Stimulated activated naive CD8-positive, alpha-beta T cell treated with anti-CD3 and anti-CD28 coated beads, Interleukin-15, Interleukin-2, amounts not matched to agents 100 U/mL and 50 U/mL, for 24 hours (primary cell): ENCODE measurements around the gene HHEX.

Experiments
- ATAC-seq: fragments of 150-1000 bp; cut with Tn5 transposase; one replicate; pipeline ENCODE4 v1.10.0; 2021
- DNase-seq: peaks from one replicate; pipeline ENCODE4 v3.0.0; 2021

HHEX gene

DNA sequence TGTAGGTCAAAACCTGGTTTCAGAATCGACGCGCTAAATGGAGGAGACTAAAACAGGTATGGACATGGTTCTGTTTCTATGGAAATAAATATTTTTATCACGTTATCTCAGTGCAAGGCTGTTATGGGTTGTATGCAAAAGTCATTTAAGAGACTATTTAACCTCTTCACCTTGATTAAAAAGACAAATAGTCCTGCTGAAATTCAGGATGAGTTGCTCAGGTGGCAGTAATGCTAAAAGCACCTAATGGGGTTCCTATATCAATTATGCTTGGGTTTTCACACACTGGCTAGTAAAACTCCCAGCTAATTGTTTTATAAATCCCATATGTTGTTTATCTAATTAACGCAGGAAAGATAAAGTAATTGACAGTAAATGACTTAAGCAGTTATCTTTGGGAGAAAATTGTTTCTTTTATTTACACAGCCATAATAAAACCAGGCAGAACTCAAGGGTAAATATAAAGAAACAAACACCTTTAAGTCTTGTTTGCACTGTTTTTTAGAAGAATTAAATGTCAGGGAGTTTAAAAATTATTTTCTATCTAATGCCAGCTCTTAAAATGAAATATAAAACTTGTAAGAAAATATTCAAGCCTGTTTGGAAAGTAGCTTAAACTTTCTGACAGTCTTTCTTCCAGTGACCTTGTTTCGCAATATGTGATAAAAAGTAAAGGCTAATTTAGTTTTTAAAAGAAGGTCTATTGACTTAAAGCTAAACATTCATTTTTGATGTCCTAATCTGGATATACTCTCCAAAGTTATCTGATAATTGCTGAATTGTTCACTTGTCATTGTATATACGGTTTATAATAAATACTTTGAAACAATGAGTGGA, 3.2 kb downstream of the HHEX start:
- DNase-seq (no peak), ATAC-seq (no peak)

DNA sequence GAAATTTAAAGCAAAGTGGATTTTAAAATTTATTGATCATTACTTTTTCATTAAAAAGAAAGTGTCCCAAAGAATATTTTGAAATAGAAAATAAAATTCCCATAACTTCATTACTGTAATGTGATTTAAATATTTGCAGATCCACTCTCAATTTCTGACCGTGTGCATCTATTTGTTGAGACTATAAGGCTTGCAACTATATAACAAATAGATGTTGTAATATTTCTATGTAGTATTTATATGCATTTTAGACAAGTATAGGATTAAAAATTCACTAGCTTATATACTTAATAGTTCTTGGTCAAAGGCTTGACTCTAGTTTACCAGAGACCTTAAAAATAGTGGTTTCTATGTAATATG, 3.8 kb downstream of the HHEX start:
- no peak for DNase-seq
- ATAC-seq: no peak

DNA sequence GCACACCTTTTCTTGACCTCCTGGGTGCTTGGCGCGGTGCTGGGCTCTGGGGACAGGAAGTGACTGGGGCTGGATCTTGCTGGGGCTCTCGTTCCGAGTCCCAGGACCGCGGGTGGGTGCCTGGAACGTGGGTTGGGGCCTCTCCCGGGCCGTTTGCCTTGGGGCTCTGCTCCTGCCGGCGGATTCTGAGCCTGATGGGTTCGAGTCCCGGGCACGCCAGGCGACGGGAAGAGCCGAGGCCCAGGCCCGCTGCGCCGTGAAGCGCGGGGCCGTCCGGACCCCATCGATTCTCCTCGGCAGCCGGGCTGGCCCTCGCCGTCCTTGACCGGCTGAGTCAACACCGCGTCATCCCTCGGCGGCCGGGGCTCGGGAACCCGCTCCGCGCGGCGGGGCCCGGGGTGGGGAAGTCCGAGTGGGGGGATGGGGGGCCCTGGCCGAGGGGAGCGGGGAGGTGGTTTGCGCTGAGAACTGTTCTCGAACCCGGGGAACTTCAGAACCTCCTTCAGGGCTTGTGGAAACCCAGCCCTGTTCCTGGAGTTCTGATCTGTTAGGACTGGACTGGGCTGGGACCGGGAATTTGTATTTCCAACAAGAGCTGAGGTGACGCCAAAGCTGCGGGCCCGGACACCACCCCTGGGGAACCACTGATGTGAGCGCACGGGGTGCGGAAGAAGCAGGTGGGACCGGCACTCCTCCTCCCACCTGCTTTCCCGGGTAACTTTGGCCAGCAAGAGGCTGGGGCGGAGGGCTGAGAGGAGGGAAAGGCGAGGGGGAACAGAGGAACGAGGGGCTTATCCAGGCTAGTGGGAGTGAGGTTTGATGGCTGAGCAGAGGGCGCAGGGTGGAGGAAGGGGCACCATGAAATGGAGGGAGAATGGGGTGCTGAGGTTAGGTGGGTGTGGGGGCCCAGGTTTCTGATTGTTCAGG, 6.2 kb downstream of the HHEX start:
- no peak for ATAC-seq
- DNase-seq: no peak

DNA sequence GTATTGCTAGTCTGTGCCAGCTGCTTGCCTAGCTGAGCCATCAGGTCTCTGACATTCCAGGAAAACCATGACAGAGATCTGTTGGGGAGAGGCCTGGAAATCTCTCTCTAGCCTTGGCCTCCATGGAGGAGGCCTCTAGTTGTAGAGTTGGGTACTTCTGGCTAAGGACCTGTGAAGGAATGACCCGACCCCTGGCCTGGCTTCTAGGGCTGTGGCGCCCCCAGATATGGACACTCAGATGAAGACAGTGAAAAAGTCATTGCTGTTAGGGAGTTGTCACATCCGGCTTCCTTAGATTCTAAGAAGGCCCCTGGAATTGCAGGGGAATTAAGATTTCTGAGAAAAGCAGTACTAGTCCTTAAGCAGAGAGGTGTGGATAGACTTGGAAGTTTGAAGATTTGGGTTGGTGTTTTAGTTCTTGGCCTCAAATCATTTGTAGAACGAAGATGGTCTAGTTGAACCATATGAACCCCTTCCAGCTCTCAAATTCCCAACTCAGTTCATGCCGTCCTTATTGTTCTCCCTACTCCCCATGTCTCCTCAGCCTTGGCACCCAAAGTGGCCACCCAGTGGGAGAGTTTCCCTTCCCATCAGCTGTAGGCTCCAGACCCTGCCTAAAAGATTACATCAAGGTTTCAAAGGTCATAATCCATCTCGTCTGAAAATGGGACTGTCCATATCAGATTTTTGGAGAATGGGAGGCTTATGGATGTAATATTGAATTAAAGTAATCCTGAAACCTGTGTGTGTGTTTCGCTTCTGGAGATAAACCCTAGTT, 7.0 kb downstream of the HHEX start:
- no peak for DNase-seq
- ATAC-seq: no peak

DNA sequence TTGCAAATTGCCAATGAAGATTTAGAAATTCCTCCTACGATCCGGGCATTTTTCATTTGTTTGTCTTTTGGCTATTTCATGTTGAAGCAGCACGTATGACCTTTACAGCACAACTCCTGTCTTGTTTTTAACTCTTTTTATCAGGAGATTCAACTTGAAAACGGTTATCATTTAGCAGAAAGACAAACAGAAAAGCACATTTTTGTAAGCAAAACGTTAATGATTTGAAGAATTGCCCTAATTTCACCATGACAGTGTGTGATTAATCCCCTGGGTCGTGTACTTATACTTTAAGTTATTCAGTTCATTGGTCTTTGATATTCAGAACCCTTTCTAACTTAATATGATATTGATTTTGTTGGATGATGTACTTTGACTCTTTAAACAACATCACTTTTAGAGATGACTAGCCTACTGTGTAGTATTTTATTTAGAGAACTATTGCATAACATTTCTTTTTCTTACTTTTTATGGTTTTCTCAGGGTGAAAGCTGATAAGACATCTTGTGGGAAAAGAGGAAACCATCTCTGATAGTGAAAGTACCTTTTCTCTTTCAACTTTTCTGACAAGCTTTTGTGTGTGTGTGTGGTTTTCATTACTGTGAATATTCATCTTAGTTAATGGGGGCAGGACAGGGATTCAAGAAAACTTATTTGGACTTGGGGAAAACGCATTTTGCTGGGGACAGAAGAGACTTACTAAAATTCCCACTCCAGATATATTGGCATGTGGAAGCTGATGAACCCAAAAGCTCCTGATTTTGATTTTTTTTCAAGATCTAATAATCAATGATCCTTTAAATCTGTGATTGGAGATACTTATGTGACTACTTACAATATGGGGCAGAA, 8.1 kb downstream of the HHEX start:
- no peak for ATAC-seq
- DNase-seq: no peak

DNA sequence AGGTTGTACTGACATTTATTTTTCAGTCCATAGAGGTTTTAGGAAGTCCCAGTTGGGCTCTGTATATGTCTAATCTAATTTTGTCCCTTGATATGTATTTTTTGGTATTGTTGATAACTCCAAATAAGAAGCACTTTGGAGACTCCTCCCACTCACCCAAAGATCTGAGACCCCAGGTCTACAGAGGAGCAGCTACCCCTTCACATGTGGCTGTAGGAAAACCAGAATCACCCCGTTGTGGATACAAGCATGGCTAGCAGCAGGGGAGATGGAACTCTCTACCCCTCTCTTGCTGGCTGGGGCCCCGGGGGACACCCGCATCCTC, 9.4 kb downstream of the HHEX start:
- DNase-seq (no peak), ATAC-seq (no peak)

DNA sequence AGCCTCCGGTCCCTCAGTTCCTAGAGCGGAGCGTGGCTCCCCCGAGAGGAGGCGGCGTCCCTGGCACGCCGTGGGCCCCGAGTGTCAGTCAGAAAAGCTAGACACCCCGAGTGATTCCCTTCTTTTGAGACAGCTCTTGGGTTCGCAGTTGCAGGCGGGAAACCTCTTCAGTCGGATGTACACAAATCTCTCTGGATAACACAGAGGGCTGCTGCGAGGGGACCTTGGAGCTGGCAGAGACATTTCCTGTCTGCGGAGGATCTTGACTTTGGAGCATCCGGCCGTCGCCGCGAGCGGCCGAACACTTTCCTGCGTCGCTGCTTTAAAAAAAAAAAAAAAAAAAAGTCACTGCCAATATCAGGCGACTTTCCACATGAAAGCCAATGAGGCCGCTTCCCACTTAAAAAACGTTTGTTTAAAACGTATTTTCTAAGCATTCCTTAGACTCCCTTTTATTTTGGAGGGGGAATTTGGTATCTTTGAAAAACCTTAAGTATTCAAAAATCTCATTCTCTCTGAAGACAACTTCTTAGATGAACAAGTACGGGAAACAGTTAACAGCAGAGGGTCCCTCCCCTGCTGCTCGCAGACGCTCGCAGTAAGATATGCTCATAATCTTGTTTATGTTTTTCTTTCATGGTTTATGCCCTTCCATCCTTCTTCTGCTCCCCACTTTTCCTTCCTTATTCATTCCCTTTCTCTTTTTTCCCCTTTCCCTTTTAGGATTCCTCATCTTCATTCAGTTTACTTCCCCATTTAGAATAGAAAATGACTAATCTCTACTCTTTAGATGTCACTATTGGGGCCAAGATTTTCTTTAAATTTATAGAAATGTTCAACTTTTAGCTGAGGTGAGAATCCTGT, 10.0 kb downstream of the HHEX start:
- peak; percentile 64 for ATAC-seq
- peak; percentile 39 for DNase-seq

DNA sequence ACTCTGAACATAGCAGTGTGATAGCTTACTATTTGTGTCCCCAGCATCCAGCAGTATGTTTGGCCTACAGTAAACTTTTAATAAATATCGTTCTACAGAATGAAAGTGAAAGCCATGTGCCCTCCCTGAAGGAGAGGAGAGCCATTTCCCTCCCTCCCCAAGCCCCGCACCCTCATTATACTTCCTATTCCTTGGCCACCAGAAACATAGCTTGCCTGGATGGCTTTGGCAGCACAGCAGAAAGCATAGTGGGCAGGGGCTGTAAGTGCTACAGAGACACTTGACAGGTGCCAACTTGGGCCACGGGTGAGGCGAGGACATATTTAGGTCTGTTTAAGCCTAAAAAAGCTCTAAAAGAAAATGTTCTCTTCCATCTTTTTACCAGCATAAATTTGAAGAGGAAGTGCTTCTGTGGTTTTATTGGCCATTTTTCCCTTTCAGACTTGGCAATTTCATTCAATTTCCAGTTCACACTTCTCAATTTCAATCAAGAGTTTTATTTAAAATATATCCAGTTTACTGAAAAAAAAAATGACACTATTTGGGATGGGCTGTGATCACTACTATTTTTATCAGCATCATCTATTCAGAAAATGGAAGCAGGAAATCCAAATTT, 12.7 kb downstream of the HHEX start:
- ATAC-seq (no peak), DNase-seq (no peak)

DNA sequence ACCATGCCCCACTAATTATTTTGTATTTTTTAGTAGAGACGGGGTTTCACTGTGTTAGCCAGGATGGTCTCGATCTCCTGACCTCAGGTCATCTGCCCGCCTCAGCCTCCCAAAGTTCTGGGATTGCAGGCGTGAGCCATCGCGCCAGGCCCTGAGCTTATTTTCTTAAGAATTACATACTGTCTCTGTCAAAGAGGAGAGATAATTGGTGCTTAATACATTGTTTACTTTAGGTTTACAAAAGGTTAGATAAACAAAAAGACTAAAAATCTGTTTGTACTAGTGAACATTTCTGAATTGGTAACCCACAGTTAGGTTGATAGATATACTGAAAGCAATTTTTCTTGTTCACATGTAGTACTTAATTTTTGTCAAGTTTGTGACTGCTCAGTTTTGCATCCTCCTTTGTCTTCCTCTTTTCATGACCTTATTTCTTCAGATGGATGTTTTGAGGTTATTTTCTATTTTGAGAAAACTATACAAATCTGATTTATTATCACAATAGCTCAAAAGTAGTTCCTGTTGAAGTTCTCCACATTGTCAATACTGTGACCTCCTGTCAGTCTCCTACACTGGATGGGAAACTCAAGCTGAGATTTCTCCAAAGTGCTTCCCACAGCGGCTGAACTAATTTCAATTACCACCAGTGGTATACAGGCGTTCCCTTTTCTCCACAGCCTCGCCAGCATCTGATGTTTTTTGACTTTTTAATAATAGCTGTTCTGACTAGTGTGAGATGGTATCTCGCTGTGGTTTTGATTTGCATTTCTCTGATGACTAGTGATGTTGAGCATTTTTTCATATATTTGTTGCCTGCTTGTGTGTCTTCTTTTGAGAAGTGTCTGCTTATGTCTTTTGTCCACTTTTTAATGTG, 22.5 kb downstream of the HHEX start:
- ATAC-seq: no peak
- no peak for DNase-seq

DNA sequence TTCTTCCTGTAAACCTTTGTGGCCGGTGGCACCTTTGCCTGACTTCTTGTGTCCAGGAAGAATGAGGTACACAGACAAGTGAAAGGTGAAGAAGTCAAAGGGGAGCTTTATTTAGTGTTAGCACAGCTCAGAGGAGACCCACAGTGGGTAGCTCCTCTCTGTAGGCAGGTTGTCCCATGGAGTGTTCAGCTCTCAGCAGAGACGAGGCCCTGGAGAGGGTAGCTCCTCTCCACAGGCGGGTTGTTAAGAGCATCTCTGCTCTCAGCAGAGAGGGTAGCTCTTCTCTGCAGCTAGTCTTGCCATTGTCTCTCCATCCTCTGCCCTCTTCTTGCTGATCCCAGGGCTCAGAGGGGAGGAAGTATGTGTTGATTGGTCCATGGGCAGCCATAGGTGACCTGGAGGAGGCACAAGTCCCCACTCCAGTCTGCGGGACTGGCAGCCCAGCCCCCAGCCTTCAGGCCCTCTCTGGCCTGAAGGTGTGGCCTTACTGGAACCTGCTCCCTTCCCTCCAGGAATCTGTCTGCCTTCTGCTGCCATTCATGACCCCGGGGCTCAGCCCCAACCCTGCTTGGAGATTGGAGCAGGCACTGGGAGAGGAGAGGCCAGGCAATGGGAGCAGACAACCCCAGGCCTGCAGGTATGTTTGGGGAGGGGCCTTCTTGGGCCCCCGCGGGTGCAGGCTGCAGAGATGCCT, 24.5 kb downstream of the HHEX start:
- no peak for ATAC-seq

DNA sequence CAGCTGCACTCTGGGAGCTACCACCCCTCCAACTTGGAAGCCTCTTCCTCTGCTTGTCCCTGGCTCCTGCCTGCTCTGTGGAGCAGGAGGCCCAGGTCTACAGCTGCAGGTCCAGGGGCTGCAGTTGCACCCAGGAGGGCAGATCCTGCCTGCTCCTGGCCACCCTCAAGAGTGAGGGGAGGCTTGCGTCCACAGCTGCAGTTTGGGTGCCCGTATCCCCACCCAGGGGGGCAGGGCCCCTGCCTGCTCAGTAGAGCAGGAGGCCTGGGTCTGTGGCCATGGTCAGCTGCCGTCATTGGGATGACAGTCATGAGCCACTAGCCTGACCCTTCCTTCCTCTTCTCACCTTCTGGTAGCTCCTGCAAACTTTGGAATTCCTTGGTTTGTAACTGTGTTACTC, 25.1 kb downstream of the HHEX start:
- ATAC-seq: no peak
- DNase-seq: no peak

More for the DNA sequence above, 24.5 kb downstream of the HHEX start:
- DNase-seq: no peak

DNA sequence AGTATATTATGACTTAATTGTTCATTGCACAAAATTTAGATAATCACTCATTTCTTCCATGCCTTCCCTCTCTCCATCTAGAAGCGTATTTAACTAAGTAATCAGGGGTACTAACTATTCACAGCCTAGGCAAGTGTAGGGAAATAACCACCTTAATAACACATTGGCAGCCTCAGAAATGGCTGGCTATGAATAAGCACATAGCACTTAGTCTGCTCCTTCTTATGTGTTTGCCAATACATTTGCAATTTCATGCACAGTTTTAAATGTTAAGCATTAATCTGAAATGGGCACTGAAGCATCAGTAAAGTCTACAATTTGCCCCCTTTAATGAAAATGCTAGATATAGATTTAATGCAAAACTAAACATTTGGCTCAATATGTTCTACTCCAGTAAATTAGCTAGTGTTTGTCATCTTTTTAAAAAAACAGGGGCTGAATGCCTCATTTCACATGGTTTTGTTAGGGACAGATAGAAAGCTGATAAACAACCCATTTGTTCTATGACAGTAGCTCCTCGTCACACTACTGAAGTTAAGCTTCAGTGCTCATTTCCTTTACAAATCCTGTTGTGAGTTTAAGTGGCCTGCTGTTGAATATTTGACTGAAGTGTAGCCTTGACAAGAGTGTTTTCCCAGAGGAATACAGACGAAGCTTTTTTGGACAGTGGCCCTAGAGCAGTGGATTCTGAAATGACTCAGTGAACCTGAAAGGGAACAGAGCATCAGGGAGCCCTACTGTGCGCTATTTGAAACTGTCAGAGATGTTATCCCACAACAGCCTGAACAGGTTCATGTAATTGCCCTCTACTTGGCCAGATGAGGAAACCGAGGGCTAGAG, 30.5 kb downstream of the HHEX start:
- ATAC-seq (no peak), DNase-seq (no peak)

DNA sequence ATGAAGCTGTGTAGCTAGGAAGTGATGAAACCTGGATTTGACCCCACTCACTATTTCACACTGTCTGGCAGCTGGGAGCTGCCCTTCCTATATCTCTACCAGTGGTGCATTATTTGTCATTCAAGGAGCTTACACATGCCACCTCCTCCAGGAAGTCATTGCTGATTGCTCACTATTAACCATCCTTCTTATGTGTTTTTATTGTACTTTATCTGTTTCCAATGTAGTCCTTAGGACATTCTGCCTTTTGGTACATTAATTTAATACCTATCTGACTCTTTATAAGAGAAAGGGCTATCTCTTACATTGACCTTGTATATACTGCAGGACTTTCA, 31.0 kb downstream of the HHEX start:
- ATAC-seq: no peak
- DNase-seq: no peak

DNA sequence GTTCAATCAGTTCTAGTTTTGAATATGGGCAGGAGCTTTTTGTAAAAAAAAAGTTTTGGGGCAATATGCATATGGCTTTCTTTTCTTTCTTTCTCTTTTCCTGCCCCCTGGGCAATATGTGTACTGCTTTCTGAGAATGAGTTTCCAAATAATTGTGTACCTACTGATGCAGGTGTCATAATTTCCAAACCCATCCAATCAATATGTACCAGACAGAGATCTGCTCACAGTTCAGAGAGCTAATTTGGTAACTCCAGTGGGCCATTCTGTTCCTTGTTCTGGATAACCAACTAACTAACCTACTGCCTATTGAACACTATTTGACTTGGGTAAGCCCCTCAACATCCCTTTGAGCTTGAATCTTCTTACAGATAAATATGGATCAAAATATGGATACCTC, 32.6 kb downstream of the HHEX start:
- no peak for ATAC-seq

DNA sequence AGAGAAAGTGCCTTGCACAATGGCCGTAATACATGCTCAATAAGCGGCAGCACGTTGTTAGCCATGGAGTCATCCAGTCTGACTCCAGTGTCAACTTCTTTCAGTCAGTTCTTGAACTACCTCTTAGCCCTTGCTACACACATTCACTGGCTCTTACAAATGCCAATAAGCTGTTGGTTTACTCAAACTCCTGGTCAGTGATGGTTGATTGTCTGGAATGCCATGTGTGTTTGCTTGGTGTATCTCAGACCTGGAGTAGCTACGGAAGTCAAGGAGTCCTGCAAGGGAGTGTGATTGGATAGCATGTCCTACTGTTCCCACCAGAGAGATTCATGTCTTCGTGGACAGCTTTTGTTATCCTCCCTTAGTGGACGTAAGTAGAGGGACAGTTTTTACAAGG, 37.4 kb downstream of the HHEX start:
- DNase-seq: no peak
- ATAC-seq: no peak

More for the DNA sequence above, 32.6 kb downstream of the HHEX start:
- no peak for DNase-seq

DNA sequence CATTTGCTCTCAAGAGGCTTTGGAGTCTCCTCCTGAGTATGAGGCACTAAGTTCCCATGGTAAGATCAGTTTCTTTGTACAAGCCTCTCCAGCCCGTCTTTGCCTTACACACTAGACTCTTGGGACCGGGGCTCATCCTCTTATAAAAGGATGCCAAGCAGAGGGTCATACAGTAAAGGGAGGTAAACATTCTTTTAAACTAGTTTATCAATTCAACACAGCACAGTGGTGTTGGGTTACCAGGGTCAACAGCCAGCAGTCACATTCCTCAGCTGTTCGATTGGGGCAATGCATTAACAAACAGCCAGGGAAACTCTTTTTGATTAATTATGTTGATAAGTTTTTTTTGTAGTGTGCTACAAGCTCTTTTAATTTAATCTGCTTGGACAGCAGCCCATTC, 37.8 kb downstream of the HHEX start:
- ATAC-seq: no peak

DNA sequence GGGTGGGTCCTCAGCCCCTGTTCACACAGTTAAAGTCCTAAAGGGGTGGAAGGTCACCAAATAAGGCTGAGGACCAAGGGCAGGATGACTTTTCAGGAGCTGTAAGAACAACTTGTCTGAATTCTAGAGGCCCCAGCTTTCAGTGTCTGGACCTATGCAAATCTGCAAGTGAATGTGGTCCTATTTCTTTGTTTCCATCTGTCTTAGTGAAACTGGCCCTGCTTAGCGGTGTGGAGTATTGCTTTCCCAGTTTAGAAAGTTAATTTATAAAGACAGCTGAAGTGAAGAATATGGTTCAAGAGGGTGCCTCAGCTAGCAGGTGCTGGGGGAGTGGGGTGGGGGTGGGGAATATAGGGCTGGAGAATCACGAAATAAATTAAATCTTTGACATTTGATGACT, 40.1 kb downstream of the HHEX start:
- ATAC-seq: no peak
- DNase-seq: no peak

More for the DNA sequence above, 37.8 kb downstream of the HHEX start:
- no peak for DNase-seq

DNA sequence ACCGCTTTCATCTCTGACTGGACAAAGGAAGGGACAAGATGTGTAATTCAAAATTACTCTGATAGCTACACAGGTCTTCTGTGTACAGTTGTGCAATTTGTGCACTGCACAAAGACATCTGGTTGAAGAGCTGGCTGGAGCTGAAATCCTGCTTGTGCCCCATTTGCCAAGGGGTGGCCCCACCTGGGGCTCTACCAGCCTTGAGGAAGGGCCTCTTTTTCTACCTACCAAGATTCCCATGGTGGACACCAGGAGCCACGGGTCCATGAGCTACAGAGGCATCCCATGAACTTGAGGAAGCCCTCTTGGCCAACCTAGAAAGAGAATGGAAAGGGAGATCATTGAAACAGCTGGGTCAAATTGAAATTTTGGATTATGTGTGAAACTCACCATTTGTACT, 43.2 kb downstream of the HHEX start:
- no peak for ATAC-seq

More for the DNA sequence above, 43.2 kb downstream of the HHEX start:
- DNase-seq: no peak
